Mesendoderm (in vitro differentiated cells): ENCODE data around the gene NFE2L3.
A peak's percentile ranks its signal among the peaks of the same experiment; 100 is the strongest.

ENCODE experiments used
- DNase-seq: peaks from one replicate; pipeline ENCODE4 v3.0.0; 2013
- H2AK5ac ChIP-seq: 2 replicates; pipeline ENCODE4 v1.6.1; 2013; ENCODE audit warnings: low read length, inconsistent platforms
- H2BK120ac ChIP-seq: 2 replicates; pipeline ENCODE4 v1.6.1; 2013; ENCODE audit warnings: low read depth, mild to moderate bottlenecking, low read length, moderate library complexity, mixed read lengths
- H2BK15ac ChIP-seq: replicated peaks from 2 replicates; pipeline ENCODE4 v1.6.1; 2013; ENCODE audit warnings: low read depth, mild to moderate bottlenecking, moderate library complexity
- H2BK5ac ChIP-seq: 2 replicates; pipeline ENCODE4 v1.6.1; 2013; ENCODE audit warnings: low read length, inconsistent platforms
- H3K18ac ChIP-seq: 2 replicates; pipeline ENCODE4 v1.6.1; 2013; ENCODE audit warnings: mild to moderate bottlenecking, low read length, mixed read lengths
- H3K23ac ChIP-seq: one replicate; pipeline ENCODE4 v1.6.1; 2013; ENCODE audit warnings: low read length
- H3K27ac ChIP-seq: 2 replicates; pipeline ENCODE4 v1.5.1; 2013; ENCODE audit warnings: low read depth, mild to moderate bottlenecking, inconsistent platforms, low read length, moderate library complexity
- H3K27me3 ChIP-seq: 2 replicates; pipeline ENCODE4 v1.6.1; 2013; ENCODE audit warnings: low read length, control low read depth, mild to moderate bottlenecking, inconsistent platforms; ENCODE audit not compliant: insufficient read depth, poor library complexity
- H3K36me3 ChIP-seq: 2 replicates; pipeline ENCODE4 v1.6.1; 2013; ENCODE audit warnings: low read length, inconsistent platforms; ENCODE audit not compliant: control insufficient read depth, insufficient read depth
- H3K4ac ChIP-seq: one replicate; pipeline ENCODE4 v1.6.1; 2013; ENCODE audit warnings: low read depth, mild to moderate bottlenecking, low read length, moderate library complexity
- H3K4me1 ChIP-seq: 2 replicates; pipeline ENCODE4 v1.6.1; 2013; ENCODE audit warnings: low read depth, low read length, inconsistent platforms; ENCODE audit not compliant: control insufficient read depth
- H3K4me2 ChIP-seq: 2 replicates; pipeline ENCODE4 v1.6.1; 2013; ENCODE audit warnings: low read length
- H3K4me3 ChIP-seq: 2 replicates; pipeline ENCODE4 v1.5.1; 2013; ENCODE audit warnings: mild to moderate bottlenecking, low read length
- H3K56ac ChIP-seq: one replicate; pipeline ENCODE4 v1.6.1; 2013; ENCODE audit warnings: low read length
- H3K79me1 ChIP-seq: 2 replicates; pipeline ENCODE4 v1.6.1; 2013; ENCODE audit warnings: low read length, inconsistent platforms
- H3K79me2 ChIP-seq: 2 replicates; pipeline ENCODE4 v1.6.1; 2013; ENCODE audit warnings: mild to moderate bottlenecking, low read length; ENCODE audit not compliant: control insufficient read depth, insufficient read depth
- H3K9ac ChIP-seq: 2 replicates; pipeline ENCODE4 v1.6.1; 2013; ENCODE audit warnings: low read length, inconsistent platforms
- H4K5ac ChIP-seq: one replicate; pipeline ENCODE4 v1.6.1; 2013; ENCODE audit warnings: low read length
- H4K8ac ChIP-seq: one replicate; pipeline ENCODE4 v1.6.1; 2013; ENCODE audit warnings: low read depth, mild to moderate bottlenecking, control low read depth, low read length, moderate library complexity
- WGBS: extraction: QIAGEN DNeasy Blood & Tissue Kit; methylation state at CpG from one replicate; pipeline ENCODE4 v1.1.7; 2013; ENCODE audit warnings: low lambda C conversion rate, missing lambda C conversion rate; ENCODE audit not compliant: insufficient coverage; ENCODE audit errors: extremely low coverage; 5-methylcytosine and 5-hydroxymethylcytosine counted together

Gene NFE2L3

DNA sequence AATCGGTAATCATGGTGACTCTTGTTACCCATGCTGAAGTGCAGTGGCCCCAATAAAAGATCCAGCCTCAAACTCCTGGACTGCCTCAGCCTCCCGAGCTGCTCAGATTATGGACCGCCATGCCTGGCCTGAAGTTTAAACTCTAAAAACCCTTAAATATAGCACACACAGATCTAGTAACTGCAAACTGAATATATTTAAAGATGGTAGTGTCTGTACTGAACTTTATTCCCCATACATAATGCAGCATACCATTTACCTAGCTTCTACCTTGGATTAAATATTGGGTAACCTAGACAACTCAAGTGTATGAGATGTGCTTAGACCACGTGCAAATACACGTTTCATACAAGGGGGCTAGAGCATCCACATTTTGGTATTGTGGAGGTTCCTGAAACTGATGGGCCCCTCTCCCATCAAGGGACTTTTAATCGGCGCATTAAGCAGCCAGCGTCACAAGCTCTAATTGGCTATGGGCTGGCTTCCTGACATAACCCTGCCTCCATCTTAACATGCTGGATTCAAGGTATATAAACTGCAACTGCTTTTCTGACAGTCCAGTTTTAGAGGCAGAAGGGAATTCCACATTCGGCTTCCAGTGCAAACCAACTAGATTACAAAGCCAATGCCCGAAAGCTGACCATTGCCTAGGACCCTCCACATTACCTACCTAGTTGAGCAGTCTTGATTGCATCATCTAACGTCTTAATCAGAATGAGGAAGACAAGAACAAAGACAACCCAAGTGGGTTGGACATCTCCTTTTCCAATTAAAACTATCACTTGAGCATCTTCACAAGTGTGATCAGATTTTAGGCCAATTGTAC lies 35.6 kb downstream of the NFE2L3 start:
- Histone ChIP-seq H4K8ac (no peak overlapping the region), H3K23ac (no peak overlapping the region), H3K4ac (no peak overlapping the region), H2BK120ac (no peak overlapping the region), H3K18ac (no peak overlapping the region), H2BK5ac (no peak overlapping the region), H3K79me1 (no peaks in the 10 kb centered on the region), H3K4me2 (no peak overlapping the region), H3K27me3 (no peaks in the 10 kb centered on the region), H2AK5ac (no peak overlapping the region), H3K36me3 (peaks cover 13% of the 10 kb centered on the region), H3K9ac (no peak overlapping the region), H3K27ac (no peak overlapping the region), H3K79me2 (peaks cover 11% of the 10 kb centered on the region), H3K4me3 (no peak overlapping the region), H3K4me1 (no peaks in the 10 kb centered on the region), H2BK15ac (no peak overlapping the region), H4K5ac (no peak overlapping the region), H3K56ac (no peak overlapping the region)
- no CpG with 5 or more reads among the region's 11 CpGs for WGBS
- no peak for DNase-seq

DNA sequence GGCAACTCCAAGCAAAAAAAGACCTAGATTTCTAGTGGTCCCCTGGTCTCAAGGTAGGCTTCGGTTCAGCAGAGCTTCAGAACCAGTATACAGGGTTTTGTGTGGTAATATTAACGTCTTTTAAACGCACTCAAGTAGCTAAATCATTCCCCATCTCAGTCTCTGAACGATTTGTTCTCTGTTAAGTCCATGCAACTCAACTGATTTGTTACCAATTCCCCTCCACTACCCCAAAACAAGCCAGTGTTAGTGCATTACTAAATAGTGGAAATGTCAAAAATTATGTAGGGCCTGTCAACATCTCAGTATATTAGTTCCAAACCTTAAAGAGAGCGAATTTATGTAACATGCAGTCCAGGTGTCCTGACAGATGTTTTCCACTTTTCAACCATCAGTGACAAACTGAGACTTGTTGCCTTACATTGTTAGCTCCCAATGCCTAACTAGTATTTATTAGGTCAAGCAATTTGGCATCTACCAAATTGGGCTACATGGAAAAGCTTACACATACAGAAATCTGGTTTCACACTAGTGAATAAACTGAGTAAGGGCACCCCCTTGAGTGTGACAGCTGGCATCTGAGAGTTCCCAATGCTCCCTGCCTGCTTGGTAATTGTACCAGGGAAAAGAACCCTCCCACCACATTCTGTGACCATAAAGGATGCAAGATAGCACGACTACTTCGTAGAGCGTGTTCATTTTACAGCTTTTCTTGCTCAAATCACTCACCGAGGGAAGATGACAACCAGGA lies 36.4 kb downstream of the NFE2L3 start:
- Histone ChIP-seq H4K5ac (no peak overlapping the region), H4K8ac (no peak overlapping the region), H2AK5ac (no peak overlapping the region), H3K79me1 (no peaks in the 10 kb centered on the region), H2BK15ac (no peak overlapping the region), H3K4me2 (no peak overlapping the region), H3K4me3 (no peak overlapping the region), H3K9ac (no peak overlapping the region), H3K18ac (no peak overlapping the region), H2BK120ac (no peak overlapping the region), H3K36me3 (peaks cover 15% of the 10 kb centered on the region), H3K4me1 (no peaks in the 10 kb centered on the region), H3K56ac (no peak overlapping the region), H3K79me2 (peaks cover 19% of the 10 kb centered on the region), H2BK5ac (no peak overlapping the region), H3K27ac (no peak overlapping the region), H3K4ac (no peak overlapping the region), H3K23ac (no peak overlapping the region), H3K27me3 (no peaks in the 10 kb centered on the region)
- no CpG with 5 or more reads among the region's 9 CpGs for WGBS
- DNase-seq = peak; percentile 55

DNA sequence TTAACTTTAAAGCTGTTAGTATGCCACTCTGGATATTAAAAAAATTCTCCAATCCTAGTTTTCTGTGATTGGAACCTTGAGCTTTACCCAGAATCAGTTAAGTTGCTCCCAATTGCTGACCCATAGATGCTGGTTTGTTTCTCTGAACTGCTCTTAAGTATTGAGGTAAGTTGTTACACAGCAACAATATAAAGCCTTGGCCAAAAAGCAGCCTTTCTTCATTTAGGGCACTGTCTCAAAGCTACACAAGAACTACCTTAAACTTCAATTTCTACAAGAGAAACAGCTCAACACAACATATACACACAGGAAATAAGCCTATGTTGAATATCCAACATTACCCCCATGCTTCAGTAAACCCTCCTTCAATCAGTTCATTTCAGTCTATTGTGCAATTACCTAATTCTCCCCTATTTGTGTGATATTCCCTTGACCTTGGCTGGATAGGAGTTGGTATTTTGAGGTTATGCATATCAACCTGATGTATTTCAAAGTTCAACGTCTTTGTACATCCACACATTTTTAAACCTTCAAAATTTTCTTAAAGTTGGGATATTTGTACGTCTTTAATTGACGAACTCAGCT lies 37.1 kb downstream of the NFE2L3 start:
- Histone ChIP-seq H3K9ac (no peak overlapping the region), H3K4me3 (no peak overlapping the region), H3K36me3 (peaks cover 16% of the 10 kb centered on the region), H3K79me2 (peaks cover 26% of the 10 kb centered on the region), H3K23ac (no peak overlapping the region), H3K4ac (no peak overlapping the region), H3K27ac (no peak overlapping the region), H3K4me1 (no peaks in the 10 kb centered on the region), H4K5ac (no peak overlapping the region), H2BK15ac (no peak overlapping the region), H3K56ac (no peak overlapping the region), H3K79me1 (no peaks in the 10 kb centered on the region), H3K18ac (no peak overlapping the region), H2BK120ac (no peak overlapping the region), H3K27me3 (no peaks in the 10 kb centered on the region), H2BK5ac (no peak overlapping the region), H4K8ac (no peak overlapping the region), H2AK5ac (no peak overlapping the region), H3K4me2 (no peak overlapping the region)
- WGBS = no CpG with 5 or more reads among the region's 3 CpGs
- no peak for DNase-seq

DNA sequence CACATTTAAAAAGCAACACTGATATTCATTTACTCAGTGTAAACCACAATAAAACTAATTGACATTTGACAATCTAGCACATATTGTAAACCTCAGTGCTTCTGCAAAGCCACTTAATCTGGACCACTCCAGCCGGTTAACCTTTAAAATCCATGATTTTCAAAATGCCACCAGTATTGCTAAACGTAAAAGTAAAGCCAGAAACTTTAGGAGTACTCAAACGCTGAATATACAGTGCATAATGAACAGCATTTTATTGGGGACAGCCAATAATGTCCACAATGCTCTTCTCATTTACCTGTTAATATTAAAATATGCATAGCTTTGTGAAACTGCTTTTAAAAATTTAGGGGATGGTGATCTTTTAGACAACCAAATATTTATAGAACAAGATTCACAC lies 37.7 kb downstream of the NFE2L3 start:
- no peak overlapping the region for H2BK5ac ChIP-seq
- no peak overlapping the region for H3K23ac ChIP-seq
- H4K8ac ChIP-seq = no peak overlapping the region
- H3K4me1 ChIP-seq = no peaks in the 10 kb centered on the region
- H3K56ac ChIP-seq = no peak overlapping the region
- H3K79me1 ChIP-seq = no peaks in the 10 kb centered on the region
- no peak overlapping the region for H3K4ac ChIP-seq
- H4K5ac ChIP-seq = no peak overlapping the region
- H3K9ac ChIP-seq = no peak overlapping the region
- H3K36me3 ChIP-seq = peaks cover 19% of the 10 kb centered on the region
- no peak overlapping the region for H3K18ac ChIP-seq
- H3K27me3 ChIP-seq = no peaks in the 10 kb centered on the region
- no peak overlapping the region for H2BK120ac ChIP-seq
- no peak overlapping the region for H3K4me2 ChIP-seq
- H3K27ac ChIP-seq = no peak overlapping the region
- no peak for DNase-seq
- no peak overlapping the region for H2AK5ac ChIP-seq
- no CpG with 5 or more reads among the region's 3 CpGs for WGBS
- peaks cover 32% of the 10 kb centered on the region for H3K79me2 ChIP-seq
- H3K4me3 ChIP-seq = no peak overlapping the region
- no peak overlapping the region for H2BK15ac ChIP-seq

DNA sequence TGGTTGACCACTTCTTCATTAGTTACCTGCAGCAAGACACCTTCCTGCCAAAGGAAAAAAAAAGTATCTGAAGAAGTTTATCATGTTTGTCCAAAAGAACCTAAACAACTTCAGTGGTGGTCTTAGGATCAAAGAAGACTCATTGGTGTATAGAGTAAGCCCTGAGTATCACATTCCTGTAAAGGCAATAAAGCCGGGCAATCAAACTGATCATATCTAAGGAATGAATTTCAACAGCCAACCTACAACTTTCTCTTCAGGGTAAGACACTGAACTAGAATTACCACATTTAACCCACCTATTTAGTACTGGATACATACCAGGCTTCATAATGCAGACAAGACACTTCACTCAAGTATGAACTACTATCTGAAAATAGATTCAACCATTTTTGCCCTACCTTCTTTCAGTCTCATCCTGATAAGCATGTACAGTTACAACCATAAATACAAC lies 38.4 kb downstream of the NFE2L3 start:
- Histone ChIP-seq H3K9ac (no peak overlapping the region), H4K5ac (no peak overlapping the region), H3K4me1 (no peaks in the 10 kb centered on the region), H2BK120ac (no peak overlapping the region), H3K36me3 (peaks cover 21% of the 10 kb centered on the region), H2AK5ac (no peak overlapping the region), H3K4ac (no peak overlapping the region), H3K4me2 (no peak overlapping the region), H3K79me1 (no peaks in the 10 kb centered on the region), H3K4me3 (no peak overlapping the region), H3K27ac (no peak overlapping the region), H3K18ac (no peak overlapping the region), H3K56ac (no peak overlapping the region), H2BK15ac (no peak overlapping the region), H3K23ac (no peak overlapping the region), H2BK5ac (no peak overlapping the region), H3K79me2 (peaks cover 39% of the 10 kb centered on the region), H3K27me3 (no peaks in the 10 kb centered on the region), H4K8ac (no peak overlapping the region)
- no peak for DNase-seq
- WGBS = no CpG with 5 or more reads among the region's 1 CpG
